GM04504 (cell line): ENCODE results near the gene RIN3.

ENCODE experiments used
- DNase-seq: peaks from one replicate; pipeline ENCODE4 v3.0.0-alpha.2; 2012; ENCODE audit warnings: low read depth

Gene RIN3

DNA sequence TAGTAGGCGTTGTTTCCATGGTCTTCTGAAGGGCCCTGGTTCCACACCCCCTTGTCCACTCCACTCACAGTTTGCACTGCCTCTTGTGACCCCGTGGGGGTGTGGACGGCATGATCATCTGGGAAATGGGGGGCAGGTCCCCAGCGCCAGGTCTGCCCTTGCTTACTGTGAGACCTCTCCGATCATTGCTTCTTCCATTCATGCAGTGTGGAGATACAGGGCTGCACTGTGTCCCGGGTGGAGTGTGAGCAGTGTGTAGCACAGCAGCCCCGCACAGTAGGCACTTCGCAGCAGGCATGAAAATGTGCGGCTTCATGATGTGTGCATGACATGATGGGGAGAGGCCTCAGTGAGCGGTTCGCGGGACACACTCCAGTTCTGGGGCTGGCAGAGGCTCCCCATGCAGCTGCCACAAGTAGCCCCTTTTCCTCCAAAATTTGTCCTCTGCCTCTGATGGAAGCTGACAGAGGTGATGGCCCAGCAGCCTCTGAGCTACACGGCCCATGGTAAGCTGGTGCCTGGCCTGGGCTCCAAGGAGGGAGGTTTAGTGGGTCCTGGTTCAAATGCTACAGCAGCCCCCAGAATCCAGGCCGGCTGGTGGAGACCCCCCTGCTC, 15.0 kb downstream of the RIN3 start:
- DNase-seq: no peak

DNA sequence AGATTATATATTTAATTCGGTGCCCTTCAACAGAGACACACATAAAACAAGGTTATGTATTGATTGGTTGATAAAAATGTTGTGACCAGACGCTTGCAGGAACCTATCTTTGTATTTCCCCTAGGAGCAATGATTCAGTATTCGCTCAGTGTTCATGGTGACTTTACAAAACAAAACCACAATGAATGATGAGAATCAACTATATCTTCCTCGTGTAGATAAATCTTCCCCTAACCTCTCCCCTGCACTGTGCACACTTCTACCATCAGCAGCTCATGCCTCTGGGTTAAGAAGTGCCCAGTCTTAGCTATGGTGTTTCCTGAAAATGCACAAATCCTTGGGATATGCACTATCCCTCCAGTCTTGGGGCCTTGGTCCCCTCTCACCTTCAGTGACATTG, 16.3 kb downstream of the RIN3 start:
- no peak for DNase-seq

DNA sequence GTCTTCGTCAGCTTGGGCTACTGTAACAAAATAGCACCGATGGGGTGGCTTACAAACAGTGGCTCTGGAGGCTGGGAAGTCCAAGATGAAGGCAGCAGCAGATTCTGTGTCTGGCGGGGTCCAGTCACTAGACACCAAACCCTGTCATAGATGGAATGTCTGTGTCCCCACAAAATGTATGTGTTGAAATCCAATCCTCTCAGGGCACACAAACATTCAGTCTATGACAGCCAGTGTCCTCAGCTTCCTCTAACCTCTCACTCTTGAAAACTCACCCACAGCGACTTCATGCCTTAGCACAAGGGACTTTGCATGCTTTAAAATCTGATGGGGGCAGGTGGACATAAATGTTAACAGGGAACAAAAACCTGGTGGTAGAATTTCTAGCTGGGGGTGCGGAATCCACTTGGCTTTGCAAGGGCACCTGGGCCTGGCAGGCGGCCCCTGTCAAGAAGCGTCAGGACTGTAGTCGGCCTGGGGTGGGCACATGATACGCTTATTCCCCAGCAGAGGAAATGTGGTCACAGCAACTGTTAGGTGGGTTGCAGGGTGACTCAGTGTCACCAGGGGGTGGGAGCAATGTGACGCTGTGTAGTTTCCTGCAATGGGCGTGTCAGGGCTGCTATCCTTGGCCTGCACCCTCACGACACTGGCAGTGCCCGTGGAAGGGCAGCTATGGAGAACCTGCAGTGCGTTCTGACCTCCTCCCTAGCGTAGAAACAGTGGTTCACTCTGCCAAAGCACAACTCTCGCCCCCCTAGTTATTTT, 17.7 kb downstream of the RIN3 start:
- DNase-seq: no peak

DNA sequence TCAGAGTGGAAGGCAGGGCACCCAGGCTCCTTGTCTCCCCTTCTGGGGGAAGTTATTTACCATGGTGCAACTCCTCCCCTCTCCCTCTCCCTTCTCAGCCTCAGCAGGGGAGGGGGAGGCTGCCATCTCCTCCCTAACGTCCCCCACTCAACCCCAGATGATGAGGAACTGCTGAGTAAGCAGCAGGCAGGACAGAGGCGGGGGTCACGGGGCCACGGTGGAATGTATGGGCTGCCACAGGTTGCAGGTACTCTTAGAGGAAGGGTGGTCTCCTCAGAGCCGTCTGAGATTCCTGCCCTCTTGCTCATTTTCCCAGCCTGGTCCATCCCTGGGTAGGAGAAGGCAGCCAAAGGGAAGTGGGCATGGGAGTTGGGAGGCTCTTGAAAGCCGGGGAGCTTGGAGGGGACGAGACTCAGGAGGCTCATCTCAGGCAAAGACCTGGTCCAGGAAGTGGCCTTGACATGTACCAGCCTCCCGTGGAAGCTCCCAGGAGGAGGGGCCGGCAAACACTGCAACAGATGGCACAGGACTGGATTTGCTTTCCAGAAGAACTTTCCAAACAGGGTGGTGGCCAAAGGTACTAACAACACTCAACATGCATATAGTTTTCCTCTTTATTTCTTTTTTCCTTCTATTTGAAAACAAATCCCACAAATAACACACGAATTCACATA, 19.0 kb downstream of the RIN3 start:
- DNase-seq: no peak

DNA sequence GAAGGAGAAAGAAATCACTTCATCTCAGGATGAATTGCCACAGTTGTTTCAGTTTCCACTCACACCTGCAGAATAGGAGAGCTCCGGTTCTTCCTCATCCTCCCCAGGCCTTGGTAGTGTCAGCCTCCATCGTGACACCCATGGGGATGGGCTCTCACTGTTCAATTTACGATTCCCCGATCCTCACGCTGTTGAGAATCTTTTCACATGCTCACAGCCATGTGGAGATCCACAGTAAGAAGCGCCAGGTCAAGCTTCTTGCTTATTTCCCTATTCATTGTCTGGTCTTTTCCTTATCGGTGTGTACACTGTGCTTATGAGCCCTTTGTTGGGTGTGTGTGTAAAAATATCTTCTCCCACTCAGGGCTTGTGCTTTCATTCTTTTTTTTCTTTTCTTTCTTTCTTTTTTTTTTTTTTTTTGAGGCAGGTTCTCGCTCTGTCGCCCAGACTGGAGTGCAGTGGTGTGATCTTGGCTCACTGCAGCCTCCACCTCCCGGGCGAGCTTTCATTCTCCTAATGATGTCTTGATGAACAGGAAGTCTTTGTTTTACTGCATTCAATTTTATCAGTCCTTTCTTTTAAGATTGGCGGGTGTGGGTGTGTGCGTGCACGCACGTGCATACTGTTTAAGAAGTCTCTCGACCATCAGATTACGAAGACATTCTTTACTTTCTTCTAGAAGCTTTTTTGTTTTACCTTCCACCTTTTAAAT, 21.5 kb downstream of the RIN3 start:
- no peak for DNase-seq

DNA sequence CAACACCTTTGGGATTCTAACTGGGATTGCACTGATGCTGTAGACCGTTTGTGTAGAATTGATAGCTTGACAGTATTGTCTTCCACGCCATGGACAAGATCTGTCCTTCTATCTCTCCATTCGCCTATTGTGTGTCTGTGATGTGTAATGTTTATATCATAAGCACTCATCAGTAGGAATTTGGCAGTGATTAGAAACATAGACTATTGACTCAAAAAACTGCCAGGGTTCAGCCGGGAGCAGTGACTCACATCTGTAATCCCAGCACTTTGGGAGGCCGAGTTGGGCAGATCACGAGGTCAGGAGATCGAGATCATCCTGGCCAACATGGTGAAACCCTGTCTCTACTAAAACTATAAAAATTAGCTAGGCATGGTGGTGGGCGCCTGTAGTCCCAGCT, 22.6 kb downstream of the RIN3 start:
- peak; percentile 66 for DNase-seq

DNA sequence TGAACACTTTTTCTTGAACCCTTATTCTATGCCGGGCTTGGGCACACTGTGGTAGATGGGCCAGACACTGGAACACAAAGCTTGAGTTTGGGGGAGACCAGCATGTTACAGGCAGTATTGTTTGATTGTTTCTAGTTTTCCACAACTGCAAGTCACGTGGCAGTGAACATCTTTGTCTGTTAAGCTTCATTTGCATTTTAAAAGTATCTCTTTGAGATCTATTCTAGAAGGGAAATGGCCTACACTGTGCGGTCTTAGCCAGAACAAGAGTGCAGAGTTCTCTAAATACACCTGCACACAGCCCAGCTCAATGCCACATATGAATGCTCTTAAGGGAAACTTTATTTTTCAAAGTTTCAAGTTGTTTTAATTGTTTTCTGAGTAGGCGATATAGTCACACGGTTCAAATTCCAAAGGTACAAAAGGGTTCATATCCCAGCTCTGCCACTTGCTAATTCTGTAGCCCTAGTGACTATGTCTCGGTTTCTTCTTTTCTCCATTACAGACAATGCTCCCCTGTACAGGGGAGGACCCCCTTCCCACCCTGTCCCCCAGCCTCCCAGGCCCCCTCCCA, 24.9 kb downstream of the RIN3 start:
- no peak for DNase-seq

DNA sequence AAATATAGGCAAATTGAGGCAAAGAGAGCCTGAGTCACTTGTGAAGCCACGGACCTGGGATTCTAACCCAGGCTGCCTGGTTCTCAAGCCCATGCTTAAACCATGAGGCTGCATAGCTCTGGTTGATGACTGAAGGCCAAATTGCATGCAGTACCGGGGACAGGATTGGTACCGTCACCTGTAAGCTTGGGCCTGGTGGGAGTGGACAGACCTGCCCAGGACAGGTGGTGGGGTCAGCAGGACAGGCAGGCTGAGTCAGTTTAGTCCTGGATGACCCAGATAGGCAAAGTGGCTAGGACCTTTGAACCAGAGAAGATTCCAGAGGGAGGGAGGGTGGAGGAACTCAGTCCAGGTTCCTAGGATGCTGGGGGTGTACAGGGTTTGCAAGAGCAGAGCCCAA, 25.8 kb downstream of the RIN3 start:
- DNase-seq: no peak

DNA sequence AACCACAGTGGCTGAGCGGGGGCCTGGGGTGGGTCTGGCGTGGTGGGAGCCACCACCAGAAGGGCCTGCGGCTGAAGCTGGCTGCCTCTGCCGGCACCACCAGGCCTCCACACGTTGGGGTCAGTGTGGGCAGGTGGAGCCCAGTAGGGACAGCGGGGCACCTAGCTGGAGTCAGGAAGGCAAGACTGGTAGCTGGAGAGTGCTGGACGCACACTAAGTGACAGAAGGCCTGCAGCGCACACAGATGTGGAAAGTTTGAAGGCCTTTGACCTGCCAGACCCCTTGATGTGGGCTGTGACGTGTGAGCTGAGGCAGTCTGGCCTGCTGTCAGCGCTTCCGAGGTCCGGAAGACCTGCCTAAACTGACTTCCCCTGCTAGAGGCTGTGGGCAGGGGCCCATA, 26.3 kb downstream of the RIN3 start:
- DNase-seq: peak; percentile 4

DNA sequence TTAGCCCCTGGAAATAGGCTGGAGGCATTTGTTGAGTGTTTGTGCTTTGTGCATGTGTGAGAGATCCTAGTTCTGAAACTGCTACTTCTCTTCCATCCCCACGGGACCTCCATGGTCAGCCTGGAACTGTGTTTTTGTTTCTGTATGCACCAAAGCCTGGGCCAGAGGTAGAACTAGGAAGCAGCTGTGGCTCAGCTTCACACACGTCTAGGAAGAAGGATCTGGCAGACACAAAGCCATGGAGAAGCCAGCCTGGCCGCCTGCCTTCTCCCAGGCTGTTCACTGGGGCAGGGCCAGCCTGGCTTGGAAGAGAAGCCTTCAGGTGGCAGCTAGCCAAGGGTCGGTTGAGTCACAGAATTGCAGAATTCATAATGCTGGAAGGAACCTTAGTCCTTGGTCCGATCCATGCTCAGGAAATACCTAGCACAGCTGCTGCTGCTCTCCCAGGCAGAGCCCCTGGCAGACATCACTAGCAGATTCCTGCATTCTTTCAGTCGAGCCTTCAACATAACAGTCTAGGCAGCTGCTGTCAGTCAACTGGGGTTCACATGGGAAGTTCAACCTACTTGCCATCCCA, 27.0 kb downstream of the RIN3 start:
- peak; percentile 99 for DNase-seq

DNA sequence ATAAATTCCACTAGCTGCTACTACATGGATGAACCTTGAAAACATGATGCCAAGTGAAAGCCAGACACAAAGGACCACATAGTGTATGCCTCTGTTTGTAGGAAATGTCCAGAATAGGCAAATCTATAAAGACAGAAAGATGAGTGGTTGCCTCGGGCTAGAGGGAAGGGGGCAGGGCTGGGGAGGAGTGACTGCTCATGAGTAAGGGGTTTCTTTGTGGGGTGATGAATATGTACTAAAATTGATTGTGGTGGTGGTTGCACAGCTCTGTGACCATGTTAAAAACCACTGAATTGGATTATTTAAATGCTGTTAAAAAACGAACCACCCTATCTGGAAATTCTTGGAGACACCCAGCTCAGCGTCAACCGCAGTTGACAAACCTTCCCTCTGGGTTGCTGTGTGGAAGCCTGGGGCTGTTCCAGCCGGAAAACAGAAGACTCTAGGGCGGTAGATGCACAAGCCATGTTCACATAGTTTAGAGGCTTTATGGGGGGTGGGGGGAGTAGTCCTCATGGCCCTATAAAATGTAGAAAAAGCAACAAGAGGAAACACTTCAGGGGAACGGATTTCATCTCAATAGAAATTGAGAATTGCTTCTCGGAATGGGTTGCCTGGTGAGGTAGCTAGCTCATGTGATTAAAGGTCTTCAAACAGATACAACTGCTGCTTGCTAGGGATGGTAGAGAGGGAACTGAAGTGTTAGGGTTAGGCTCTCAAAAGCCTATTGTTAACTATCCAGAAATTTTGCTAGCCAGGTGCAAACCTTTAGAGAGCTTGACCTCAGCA, 29.4 kb downstream of the RIN3 start:
- DNase-seq: no peak

DNA sequence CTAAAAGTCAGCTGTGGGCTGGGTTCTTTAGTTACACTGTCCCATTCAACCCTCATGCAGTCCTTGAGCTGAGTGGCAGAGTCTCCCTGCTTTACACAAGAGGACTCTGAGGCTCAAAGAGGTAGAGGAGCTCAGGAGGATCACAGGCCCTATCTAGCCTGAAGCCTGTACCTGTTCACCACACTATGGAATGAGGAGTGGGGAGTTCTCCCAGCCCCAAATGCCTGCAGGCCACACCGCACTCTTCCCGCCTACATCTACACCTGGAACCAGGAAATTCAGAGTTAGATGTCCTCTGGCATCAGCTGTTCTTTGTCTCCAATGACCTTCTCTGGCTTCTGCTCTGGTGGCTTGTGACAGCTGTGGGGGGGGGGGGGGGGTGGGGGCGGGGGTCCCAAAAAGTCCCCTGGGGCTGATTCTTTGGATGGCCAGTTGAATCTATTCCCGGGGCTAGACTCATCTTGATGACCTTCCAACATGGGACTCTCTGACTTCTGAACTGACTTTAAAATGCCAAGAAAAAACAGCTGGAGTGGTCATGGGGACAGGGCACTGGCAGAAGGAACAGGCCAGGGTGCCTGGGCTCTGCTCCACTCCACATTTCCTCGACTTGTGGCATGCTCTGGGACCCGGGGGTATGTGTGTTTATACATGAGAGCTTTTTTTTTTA, 30.6 kb downstream of the RIN3 start:
- no peak for DNase-seq

DNA sequence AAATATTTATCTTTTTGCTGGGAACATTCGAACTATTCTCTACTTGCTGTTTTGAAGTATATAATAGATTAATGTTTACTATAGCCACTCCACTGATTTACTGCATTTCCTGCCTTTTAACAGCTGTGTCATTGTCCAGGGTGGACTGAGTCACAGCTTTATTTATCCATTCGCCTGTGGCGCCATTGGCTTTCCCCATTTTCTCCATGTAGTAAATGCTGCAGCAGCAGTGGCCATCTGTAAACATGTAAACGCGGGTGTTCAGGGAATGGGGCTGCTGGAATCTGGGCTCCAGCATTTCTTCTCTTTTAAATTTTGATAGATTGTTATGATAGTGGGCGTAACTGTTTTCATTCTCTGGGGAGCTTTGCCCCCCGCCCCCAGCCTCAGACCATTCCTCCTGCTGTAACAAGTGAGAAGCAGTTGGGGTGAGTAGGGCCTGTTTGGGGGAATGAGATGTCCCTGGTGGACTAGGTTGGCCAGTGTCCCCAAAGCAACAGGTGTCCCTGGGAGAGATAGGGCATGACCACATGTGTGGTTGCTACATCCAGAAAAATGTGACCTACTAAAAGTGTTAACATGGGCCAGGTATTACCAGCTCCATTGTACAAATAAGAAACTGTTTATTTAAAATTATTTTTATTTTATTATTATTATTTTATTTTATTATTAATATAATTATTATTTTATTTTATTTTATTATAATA, 32.9 kb downstream of the RIN3 start:
- DNase-seq: no peak

DNA sequence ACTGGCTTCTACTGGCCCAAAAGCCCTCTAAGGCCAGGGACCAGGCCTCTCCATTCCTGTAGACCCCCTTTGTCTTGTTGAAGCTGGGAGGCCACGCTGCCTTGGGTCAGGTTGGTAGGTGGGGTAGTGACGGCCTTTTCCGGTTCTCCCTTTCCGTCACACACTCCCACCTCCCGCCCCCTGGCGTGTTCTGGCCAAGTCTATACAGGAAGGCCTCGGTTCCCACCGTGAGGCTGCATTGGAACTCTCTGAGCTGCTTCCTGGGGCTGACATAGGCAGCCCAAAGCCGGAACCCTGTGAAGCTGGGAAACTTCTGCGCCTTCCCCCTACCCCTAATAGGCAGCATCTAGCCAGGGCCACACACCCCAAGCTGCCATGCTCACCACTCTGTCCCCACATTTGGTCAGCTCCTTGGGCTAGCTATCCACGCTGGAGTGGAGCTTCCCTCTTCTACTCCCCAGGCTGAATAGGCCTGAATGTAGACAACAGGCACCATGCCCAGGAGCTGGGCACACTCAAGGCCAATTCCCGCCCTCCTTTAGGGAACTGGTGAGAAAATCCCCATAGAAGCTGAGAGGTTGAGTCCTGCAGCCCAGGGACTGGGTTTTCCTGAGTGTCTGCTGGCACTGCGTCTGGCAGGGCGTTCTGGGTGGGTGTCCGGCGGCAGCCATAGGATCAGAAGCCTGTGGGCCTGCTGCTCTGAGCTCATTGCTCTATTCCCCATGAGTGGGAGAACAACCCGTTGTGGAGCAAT, 35.7 kb downstream of the RIN3 start:
- DNase-seq: peak; percentile 9

DNA sequence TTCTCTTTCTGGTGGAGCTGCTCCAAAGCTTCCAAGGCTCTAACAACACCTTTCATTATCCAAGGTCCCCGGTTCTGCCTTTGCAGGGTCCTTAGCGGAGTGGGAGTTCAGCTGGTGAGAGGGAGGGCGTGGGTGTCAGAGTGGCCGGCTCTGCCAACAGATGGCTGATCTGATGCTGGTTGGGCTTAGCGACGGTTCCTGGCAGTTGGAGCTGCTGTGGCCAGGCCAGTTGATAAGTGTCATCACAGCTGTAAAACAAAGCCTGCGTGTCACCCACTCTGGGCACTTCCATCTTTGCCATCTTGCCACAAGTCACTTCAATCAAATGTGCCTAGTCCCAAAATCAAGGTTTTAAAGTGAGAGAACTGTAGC, 36.3 kb downstream of the RIN3 start:
- peak; percentile 50 for DNase-seq

DNA sequence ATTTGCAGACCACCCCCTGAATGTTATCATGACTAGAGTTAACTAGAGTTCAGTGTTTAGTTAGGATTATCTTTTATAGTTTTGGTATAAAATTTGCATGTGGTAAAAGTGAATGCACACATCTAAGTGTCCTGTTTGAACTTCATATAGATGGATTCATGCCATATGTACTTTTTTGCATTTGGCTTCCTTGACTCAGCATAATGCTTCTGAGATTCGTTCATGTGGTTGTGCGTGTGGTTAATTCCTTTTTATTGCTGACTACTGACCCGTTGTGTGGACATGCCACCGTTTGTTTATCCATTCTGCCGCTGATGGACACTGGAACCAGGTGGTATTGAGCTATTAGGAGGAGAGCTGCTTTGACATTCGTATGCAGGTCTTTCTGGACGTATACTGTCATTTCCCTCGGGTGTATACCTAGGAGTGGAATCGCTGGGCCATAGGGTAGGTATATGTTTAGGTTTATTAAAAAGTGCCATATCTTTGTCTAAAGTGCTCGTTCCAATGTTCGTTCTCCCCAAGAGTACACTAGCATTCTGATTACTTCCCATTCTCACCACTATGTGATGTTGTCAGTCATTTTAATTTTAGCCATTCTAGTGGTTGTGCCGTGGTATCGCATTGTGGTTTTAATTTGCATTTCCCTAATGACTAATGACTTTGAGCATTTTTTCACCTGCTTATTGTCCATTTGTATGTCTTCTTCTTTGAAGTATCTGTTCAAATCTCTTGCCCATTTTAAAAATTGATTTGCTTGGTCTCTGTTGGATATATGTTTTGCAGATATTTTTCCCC, 37.7 kb downstream of the RIN3 start:
- DNase-seq: no peak

DNA sequence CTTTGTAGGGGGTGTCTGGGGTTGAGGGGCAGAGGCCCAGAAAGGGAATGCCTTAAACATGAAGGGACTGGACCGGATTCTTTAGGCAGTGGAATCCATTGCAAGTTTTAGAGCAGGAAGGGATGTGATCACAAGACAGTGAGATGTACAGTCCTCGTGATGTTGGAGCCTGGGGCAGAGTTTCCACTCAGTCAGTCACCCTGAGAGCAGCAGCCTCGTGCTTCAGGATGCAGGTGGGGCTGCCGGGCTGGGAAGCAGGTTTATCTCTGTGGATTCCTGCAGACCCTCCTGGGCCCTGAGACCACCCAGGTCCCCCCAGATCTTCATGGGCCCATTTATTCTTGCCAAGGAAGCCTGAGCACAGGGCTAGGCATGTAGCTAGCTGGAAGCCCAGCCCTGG, 38.5 kb downstream of the RIN3 start:
- no peak for DNase-seq

DNA sequence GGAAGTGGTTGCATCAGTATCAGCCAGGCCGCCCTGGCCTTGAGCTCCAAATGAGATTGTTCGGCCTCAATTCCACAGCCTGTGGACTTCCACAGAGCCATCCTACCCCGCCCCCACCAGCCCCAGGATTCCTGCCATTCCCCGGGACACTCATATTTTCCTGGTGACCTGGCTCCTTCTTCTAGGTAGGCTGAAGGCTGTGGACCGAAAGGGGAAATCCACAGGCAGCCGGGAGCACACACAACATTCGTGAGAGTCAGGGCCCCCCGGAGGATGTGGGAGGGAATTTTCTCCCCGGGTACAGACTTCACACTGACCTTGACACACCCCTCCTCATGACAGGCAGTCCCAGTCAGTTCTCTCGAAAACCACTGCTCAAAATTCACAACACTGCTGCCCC, 39.9 kb downstream of the RIN3 start:
- no peak for DNase-seq
